ENCODE data around the gene THBD.

Gene THBD

GRCh38 chr20:23011008-23011721, 38.3 kb downstream of the THBD start (continued):
- TF ChIP-seq, protein P1, sequence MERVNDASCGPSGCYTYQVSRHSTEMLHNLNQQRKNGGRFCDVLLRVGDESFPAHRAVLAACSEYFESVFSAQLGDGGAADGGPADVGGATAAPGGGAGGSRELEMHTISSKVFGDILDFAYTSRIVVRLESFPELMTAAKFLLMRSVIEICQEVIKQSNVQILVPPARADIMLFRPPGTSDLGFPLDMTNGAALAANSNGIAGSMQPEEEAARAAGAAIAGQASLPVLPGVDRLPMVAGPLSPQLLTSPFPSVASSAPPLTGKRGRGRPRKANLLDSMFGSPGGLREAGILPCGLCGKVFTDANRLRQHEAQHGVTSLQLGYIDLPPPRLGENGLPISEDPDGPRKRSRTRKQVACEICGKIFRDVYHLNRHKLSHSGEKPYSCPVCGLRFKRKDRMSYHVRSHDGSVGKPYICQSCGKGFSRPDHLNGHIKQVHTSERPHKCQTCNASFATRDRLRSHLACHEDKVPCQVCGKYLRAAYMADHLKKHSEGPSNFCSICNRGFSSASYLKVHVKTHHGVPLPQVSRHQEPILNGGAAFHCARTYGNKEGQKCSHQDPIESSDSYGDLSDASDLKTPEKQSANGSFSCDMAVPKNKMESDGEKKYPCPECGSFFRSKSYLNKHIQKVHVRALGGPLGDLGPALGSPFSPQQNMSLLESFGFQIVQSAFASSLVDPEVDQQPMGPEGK (CRISPR knock-in tag; IDR thresholded peaks at IDR 0.05; ENCODE audit: borderline replicate concordance) = no peak

- no peak for ATAC-seq
- no peak for TF ChIP-seq TCF4 (CRISPR knock-in tag; IDR thresholded peaks at IDR 0.05; ENCODE audit: borderline replicate concordance)
- no peak for TF ChIP-seq ESRRG (CRISPR knock-in tag; IDR thresholded peaks at IDR 0.05)
- no peak for TF ChIP-seq GLIS3 (CRISPR knock-in tag; IDR thresholded peaks at IDR 0.05)
- TF ChIP-seq, protein P2, sequence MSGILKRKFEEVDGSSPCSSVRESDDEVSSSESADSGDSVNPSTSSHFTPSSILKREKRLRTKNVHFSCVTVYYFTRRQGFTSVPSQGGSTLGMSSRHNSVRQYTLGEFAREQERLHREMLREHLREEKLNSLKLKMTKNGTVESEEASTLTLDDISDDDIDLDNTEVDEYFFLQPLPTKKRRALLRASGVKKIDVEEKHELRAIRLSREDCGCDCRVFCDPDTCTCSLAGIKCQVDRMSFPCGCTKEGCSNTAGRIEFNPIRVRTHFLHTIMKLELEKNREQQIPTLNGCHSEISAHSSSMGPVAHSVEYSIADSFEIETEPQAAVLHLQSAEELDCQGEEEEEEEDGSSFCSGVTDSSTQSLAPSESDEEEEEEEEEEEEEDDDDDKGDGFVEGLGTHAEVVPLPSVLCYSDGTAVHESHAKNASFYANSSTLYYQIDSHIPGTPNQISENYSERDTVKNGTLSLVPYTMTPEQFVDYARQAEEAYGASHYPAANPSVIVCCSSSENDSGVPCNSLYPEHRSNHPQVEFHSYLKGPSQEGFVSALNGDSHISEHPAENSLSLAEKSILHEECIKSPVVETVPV (CRISPR knock-in tag; IDR thresholded peaks at IDR 0.05) = no peak
- no peak for TF ChIP-seq ZNF8 (CRISPR knock-in tag; IDR thresholded peaks at IDR 0.05)
- TF ChIP-seq, protein P1 (CRISPR knock-in tag; IDR thresholded peaks at IDR 0.05; ENCODE audit: borderline replicate concordance) = no peak
- no peak for TF ChIP-seq ZFP30 (CRISPR knock-in tag; IDR thresholded peaks at IDR 0.05)
Observed at GRCh38 chr20:23010096-23010495, 39.4 kb downstream of the THBD start.

DNA sequence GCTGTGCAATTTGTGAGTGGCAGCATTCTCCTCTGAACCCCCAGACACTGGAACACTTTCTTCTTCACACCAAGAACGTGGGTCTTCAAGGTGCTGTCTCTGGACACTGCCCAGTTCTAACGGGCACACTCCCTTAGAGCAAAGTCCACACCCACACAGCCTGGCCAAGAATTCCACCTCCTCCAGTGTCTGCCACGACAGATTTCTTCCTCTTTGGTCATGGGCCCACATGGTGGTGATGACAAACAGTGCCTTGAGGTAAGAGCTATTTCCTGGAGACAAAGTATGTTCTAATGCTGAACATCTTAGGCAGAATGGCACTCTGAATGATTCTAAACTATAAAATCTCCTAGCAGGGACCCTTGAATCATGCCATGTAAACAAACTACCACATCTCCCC, 39.8 kb downstream of the THBD start:
- TF ChIP-seq RARB (CRISPR knock-in tag; IDR thresholded peaks at IDR 0.05) = no peak
- TF ChIP-seq SNAI2 (CRISPR knock-in tag; IDR thresholded peaks at IDR 0.05) = no peak
- no peak for TF ChIP-seq ISL1 (CRISPR knock-in tag; IDR thresholded peaks at IDR 0.05)
- no peak for TF ChIP-seq ARNTL (CRISPR knock-in tag; IDR thresholded peaks at IDR 0.05; ENCODE audit: borderline replicate concordance, low read depth)
- no peak for TF ChIP-seq ZNF70 (CRISPR knock-in tag; IDR thresholded peaks at IDR 0.05)
- TF ChIP-seq GLIS3 (CRISPR knock-in tag; IDR thresholded peaks at IDR 0.05) = no peak
- TF ChIP-seq TSHZ2 (CRISPR knock-in tag; IDR thresholded peaks at IDR 0.05) = no peak
- no peak for TF ChIP-seq ZNF565 (CRISPR knock-in tag; conservative IDR thresholded peaks at IDR 0.05; ENCODE audit: low read depth)
- no peak for TF ChIP-seq BACH2 (CRISPR knock-in tag; IDR thresholded peaks at IDR 0.05; ENCODE audit: borderline replicate concordance)
- no peak for TF ChIP-seq ZFP3 (CRISPR knock-in tag; IDR thresholded peaks at IDR 0.05)
- TF ChIP-seq ZNF8 (CRISPR knock-in tag; IDR thresholded peaks at IDR 0.05) = no peak
- TF ChIP-seq, protein P1 (CRISPR knock-in tag; IDR thresholded peaks at IDR 0.05; ENCODE audit: borderline replicate concordance) = no peak
- no peak for TF ChIP-seq POU6F1 (CRISPR knock-in tag; IDR thresholded peaks at IDR 0.05; ENCODE audit: borderline replicate concordance, low read depth)
- TF ChIP-seq CSDC2 (CRISPR knock-in tag; IDR thresholded peaks at IDR 0.05) = no peak
- no peak for ATAC-seq

Data from SK-N-SH treated with all-trans-retinoic acid at 6 μM for 48 hours (cell line).